Measurements from ENCODE around the gene UNG. TPM values are rescaled to one million over a fixed set of nuclear protein-coding genes. Genes with fewer than 3 reads are reported as not detected.

The UNG gene
- total and polyA plus RNA-seq, 2 experiments from 2014 or later: 90.5 to 209 TPM

- no peaks in the 10 kb centered on the region for H3K36me3 Mint-ChIP-seq (ENCODE audit: low read depth)
- TF ChIP-seq ZNF114 (CRISPR knock-in tag; IDR thresholded peaks at IDR 0.05): no peak
- TF ChIP-seq ZNF462 (CRISPR knock-in tag; IDR thresholded peaks at IDR 0.05): no peak
- no peak for TF ChIP-seq POLR2AphosphoS5 (IDR thresholded peaks at IDR 0.05; ENCODE audit: low read depth)
- no peak for TF ChIP-seq JUNB (IDR thresholded peaks at IDR 0.05; ENCODE audit: unreplicated experiment)
- no peak for TF ChIP-seq ETS1 (IDR thresholded peaks at IDR 0.05)
- TF ChIP-seq EZH2 (IDR thresholded peaks at IDR 0.05; ENCODE audit: low read depth, unreplicated experiment): no peak
- TF ChIP-seq STAT1 (IDR thresholded peaks at IDR 0.05; ENCODE audit: unreplicated experiment): no peak
- no peak for TF ChIP-seq NANOG (IDR thresholded peaks at IDR 0.05; ENCODE audit: borderline replicate concordance)
- Histone ChIP-seq H3K27me3 (ENCODE audit: insufficient read depth) (no peaks in the 10 kb centered on the region), H3K27ac (ENCODE audit: low read depth) (no peak overlapping the region), H3K36me3 (ENCODE audit: insufficient read depth) (no peaks in the 10 kb centered on the region), H3K4me2 (no peak overlapping the region), H2AFZ (no peak overlapping the region), H3K9me2 (ENCODE audit: insufficient read depth) (no peaks in the 10 kb centered on the region), H4K20me1 (replicated peaks; ENCODE audit: insufficient read depth) (no peaks in the 10 kb centered on the region), H3K79me2 (replicated peaks; ENCODE audit: insufficient read depth) (no peaks in the 10 kb centered on the region), H3K4me3 (no peak overlapping the region), H3F3A (replicated peaks; ENCODE audit: low read depth) (no peaks in the 10 kb centered on the region), H3K4me1 (ENCODE audit: insufficient read depth) (peaks cover 6% of the 10 kb centered on the region)
- ATAC-seq (no peak), DNase-seq (ENCODE audit: low spot score) (no peak)
- no peak overlapping the region for H3K4me3 Mint-ChIP-seq
- no peaks in the 10 kb centered on the region for H3K9me3 Mint-ChIP-seq
- H3K4me1 Mint-ChIP-seq: peaks cover 12% of the 10 kb centered on the region
- no peak overlapping the region for H3K27ac Mint-ChIP-seq
- no peaks in the 10 kb centered on the region for H3K27me3 Mint-ChIP-seq (ENCODE audit: insufficient read depth, low read depth, poor library complexity)
These were observed 32.1 kb upstream of the UNG start for GRCh38 chr12:109065154-109065852.
